IPS-18a (cell line): ENCODE measurements around the gene ZNF791.

Source experiments
- H3K27ac ChIP-seq: one replicate; pipeline ENCODE4 v1.5.1; 2013; ENCODE audit warnings: low read length
- H3K27me3 ChIP-seq: one replicate; pipeline ENCODE4 v1.6.1; 2013; ENCODE audit warnings: mild to moderate bottlenecking, low read length; ENCODE audit not compliant: control insufficient read depth, insufficient read depth
- H3K36me3 ChIP-seq: one replicate; pipeline ENCODE4 v1.6.1; 2013; ENCODE audit warnings: low read depth, low read length; ENCODE audit not compliant: control insufficient read depth
- H3K4me1 ChIP-seq: one replicate; pipeline ENCODE4 v1.6.1; 2013; ENCODE audit warnings: low read depth, low read length; ENCODE audit not compliant: control insufficient read depth
- H3K4me3 ChIP-seq: one replicate; pipeline ENCODE4 v1.5.1; 2013; ENCODE audit warnings: low read length
- H3K9ac ChIP-seq: one replicate; pipeline ENCODE4 v1.6.1; 2013; ENCODE audit warnings: mild to moderate bottlenecking, low read length, moderate library complexity
- H3K9me3 ChIP-seq: one replicate; pipeline ENCODE4 v1.6.1; 2013; ENCODE audit warnings: low read depth, low read length; ENCODE audit not compliant: control insufficient read depth

Gene ZNF791

GRCh38 chr19:12656899-12657571, 46.3 kb downstream of the ZNF791 start:
- Histone ChIP-seq H3K9ac (no peak overlapping the region), H3K4me3 (no peak overlapping the region), H3K36me3 (peaks cover 9% of the 10 kb centered on the region), H3K9me3 (no peaks in the 10 kb centered on the region), H3K27ac (no peak overlapping the region), H3K4me1 (no peaks in the 10 kb centered on the region), H3K27me3 (no peaks in the 10 kb centered on the region)

DNA sequence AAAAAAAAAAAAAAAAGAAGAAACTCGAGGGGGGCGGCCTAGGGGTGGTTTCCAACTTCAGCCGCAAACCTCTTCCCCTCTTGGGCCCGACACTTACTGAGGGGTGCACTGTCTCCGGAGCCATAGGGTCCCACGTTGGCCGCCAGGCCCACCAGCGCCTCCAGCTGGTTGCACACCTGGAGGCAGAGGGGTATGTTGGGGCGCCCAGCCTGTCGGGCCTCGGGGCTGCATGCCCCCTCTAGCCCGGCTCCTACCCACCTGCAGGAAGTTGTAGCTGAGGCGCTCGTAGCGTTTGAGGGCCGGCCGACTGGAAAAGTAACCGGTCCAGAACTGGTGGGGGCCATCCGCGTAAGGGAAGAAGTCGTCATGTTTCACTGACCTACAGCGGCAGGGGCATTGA, 47.2 kb downstream of the ZNF791 start:
- Histone ChIP-seq H3K9ac (no peak overlapping the region), H3K4me1 (no peaks in the 10 kb centered on the region), H3K9me3 (no peaks in the 10 kb centered on the region), H3K27ac (no peak overlapping the region), H3K4me3 (no peak overlapping the region), H3K36me3 (peaks cover 9% of the 10 kb centered on the region), H3K27me3 (no peaks in the 10 kb centered on the region)

GRCh38 chr19:12660980-12661379, 50.3 kb downstream of the ZNF791 start:
- Histone ChIP-seq H3K4me1 (no peaks in the 10 kb centered on the region), H3K36me3 (peaks cover 12% of the 10 kb centered on the region), H3K27me3 (no peaks in the 10 kb centered on the region), H3K9ac (no peak overlapping the region), H3K27ac (no peak overlapping the region), H3K9me3 (no peaks in the 10 kb centered on the region), H3K4me3 (no peak overlapping the region)

- Histone ChIP-seq H3K36me3 (peaks cover 12% of the 10 kb centered on the region), H3K4me3 (no peak overlapping the region)
Observed at GRCh38 chr19:12664406-12665280, 53.9 kb downstream of the ZNF791 start.

GRCh38 chr19:12665281-12665573, 54.5 kb downstream of the ZNF791 start:
- no peaks in the 10 kb centered on the region for H3K27me3 ChIP-seq
- no peak overlapping the region for H3K9ac ChIP-seq
- no peak overlapping the region for H3K4me3 ChIP-seq
- H3K9me3 ChIP-seq: no peaks in the 10 kb centered on the region
- no peaks in the 10 kb centered on the region for H3K4me1 ChIP-seq
- no peak overlapping the region for H3K27ac ChIP-seq
- peaks cover 9% of the 10 kb centered on the region for H3K36me3 ChIP-seq

More at GRCh38 chr19:12664406-12665280, 53.9 kb downstream of the ZNF791 start:
- no peaks in the 10 kb centered on the region for H3K4me1 ChIP-seq
- H3K9ac ChIP-seq: no peak overlapping the region
- H3K27me3 ChIP-seq: no peaks in the 10 kb centered on the region
- no peak overlapping the region for H3K27ac ChIP-seq
- H3K9me3 ChIP-seq: no peaks in the 10 kb centered on the region

DNA sequence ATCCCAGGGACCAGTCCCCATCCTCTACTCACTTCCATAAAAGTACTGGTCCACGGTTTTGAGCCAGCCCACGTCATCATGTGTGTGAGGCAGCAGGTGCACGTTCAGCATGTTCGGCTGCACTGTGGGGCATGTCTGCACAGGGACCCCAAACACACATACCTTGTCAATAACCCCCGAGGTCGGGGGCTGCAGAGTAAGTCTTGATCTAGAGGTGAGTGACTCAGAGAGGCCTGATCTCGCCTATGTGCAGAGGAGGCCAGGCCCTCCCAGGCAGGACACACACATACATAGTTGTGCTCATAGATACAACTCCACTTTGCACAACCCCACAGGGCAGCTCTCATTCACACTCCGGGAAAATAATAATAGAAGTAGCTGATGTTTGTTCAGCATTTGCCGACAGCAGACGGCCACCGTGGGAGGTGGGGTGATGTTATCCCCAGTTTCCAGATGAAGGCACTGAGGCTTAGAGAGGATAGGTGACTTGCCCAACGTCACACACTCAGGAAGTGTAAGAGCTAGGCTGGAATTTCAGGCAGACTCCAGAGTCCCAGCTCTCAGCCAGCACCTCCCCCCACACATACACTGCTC, 55.0 kb downstream of the ZNF791 start:
- H3K36me3 ChIP-seq: peaks cover 9% of the 10 kb centered on the region

DNA sequence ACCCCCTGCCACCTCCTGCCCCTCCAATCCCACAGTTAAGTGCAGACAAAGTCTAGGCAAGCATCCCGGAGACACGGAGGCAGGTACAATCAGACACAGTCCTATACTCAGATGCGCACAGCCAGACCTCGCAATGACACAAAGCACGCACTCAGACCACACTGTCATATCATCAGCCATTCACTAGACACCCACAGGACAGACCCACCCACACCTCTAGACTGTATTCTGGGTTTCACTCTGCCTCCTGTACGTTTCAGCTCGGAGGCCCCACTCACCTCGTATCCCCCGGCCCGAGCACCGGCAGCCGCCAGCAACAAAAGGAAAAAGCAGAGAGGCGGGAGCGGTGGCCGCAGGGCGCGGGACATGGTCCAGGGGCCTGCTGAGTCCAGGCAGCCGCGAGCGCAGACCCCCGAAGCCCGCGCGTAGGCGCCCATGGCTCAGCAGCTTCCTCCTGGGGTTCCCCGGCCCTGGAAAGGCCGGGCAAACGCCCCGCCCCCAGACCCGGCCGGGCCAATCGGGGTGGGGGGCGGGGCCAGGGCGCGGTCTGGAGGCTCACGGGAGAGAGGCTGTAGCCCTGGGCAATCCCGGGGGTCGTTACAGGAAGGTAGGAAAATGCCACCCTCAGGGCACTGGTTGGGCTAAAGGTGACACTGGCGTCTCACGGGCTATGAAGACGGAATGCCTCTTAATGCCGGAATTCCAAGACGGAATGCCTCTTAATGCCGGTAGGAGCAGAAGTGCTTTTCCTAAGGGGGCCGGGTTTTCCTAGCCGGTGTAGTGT, 55.7 kb downstream of the ZNF791 start, which contains the start of the genes MAN2B1 and WDR83:
MAN2B1 (minus strand) TSS at position 478 of the 784 bp plus-strand sequence; CDS start at position 437, 41 bp downstream.
WDR83 (plus strand) TSS at position 543 of the 784 bp plus-strand sequence. CDS start 2,984 bp downstream, outside the sequence.
- Histone ChIP-seq H3K36me3 (peaks cover 3% of the 10 kb centered on the region), H3K4me1 (no peaks in the 10 kb centered on the region), H3K27ac (no peak within 1 kb of the TSS), H3K9me3 (no peaks in the 10 kb centered on the region), H3K4me3 (peak within 1 kb of the TSS; percentile 78), H3K27me3 (no peaks in the 10 kb centered on the region), H3K9ac (peak within 1 kb of the TSS; percentile 71)

More for the DNA sequence above, 55.0 kb downstream of the ZNF791 start:
- H3K27ac ChIP-seq: no peak overlapping the region
- peak overlapping the region; percentile 78 for H3K4me3 ChIP-seq
- peak overlapping the region; percentile 71 for H3K9ac ChIP-seq
- no peaks in the 10 kb centered on the region for H3K4me1 ChIP-seq
- H3K27me3 ChIP-seq: no peaks in the 10 kb centered on the region
- no peaks in the 10 kb centered on the region for H3K9me3 ChIP-seq

DNA sequence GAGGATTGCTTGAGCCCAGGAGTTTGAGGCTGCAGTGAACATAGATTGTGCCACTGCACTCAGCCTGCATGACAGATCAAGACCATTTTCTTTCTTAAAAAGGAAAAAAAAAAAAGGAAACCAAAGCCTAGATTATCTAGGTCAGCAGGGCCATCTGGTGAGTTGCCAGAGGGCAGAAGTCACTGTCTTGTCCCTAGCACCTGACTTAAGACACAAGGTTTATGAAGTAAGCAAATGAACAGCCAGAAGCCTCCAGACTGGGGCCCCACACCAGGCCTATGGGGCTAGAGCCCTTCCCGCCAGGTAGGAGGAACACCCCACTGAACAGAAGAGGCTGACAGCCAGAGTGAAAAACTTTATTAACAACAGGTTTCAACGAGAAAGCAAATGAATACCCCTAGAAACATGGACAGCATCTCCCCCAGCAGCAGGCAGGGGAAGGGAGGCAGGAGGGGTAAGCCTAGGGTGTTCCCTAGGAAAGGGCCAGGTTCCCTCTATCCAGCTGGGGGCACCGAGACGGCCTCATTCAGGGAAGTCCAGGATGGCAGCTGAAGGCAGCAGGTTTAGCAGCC, 57.1 kb downstream of the ZNF791 start:
- H3K9ac ChIP-seq: no peak overlapping the region
- no peak overlapping the region for H3K27ac ChIP-seq
- no peaks in the 10 kb centered on the region for H3K27me3 ChIP-seq
- H3K9me3 ChIP-seq: no peaks in the 10 kb centered on the region
- H3K4me1 ChIP-seq: no peaks in the 10 kb centered on the region
- peaks cover 3% of the 10 kb centered on the region for H3K36me3 ChIP-seq
- H3K4me3 ChIP-seq: peak overlapping the region; percentile 80

DNA sequence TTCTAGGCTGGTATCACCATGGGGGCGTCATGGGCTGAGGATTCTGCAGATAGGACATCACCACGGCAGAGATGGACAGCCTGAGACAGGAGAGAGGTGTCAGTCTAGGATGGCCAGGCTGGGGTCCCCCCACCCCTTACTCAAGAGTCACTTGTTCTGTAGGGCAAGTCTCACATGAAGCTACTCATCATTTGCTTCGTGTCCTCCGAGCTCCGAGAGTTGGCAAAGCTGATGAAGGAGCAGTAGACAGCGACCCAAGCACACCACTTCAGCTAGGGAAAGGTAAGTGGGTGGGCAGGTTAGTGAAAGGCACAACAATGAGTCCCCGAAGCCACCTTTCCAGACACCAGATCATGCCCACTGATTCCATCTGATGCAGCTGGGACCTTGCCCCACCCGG, 57.6 kb downstream of the ZNF791 start:
- Histone ChIP-seq H3K27ac (no peak overlapping the region), H3K4me1 (no peaks in the 10 kb centered on the region), H3K36me3 (peaks cover 4% of the 10 kb centered on the region), H3K9ac (peak overlapping the region; percentile 78), H3K27me3 (no peaks in the 10 kb centered on the region), H3K9me3 (no peaks in the 10 kb centered on the region), H3K4me3 (peak overlapping the region; percentile 80)

GRCh38 chr19:12668932-12669269, 58.2 kb downstream of the ZNF791 start:
- Histone ChIP-seq H3K4me1 (no peaks in the 10 kb centered on the region), H3K27ac (no peak overlapping the region), H3K9ac (peak overlapping the region; percentile 78), H3K4me3 (peak overlapping the region; percentile 80), H3K9me3 (no peaks in the 10 kb centered on the region), H3K36me3 (peaks cover 7% of the 10 kb centered on the region), H3K27me3 (no peaks in the 10 kb centered on the region)
